Activated CD8-positive, alpha-beta memory T cell treated with anti-CD3 and anti-CD28 coated beads, Interleukin-2, amount 10 ng/mL, durations not matched to agents 7 days and 5 days (primary cell): Measurements from ENCODE around the gene RPL21. TPM values are rescaled to one million over a fixed set of nuclear protein-coding genes. Genes with fewer than 3 reads are reported as not detected.

Experiments used
- ATAC-seq: fragments of 150-1000 bp; cut with Tn5 transposase; one replicate; pipeline ENCODE4 v1.10.0; 2021; ENCODE audit warnings: moderate library complexity
- CTCF ChIA-PET: fragments of 350-600 bp; sonication (Branson Sonifier 250); formaldehyde crosslinking; loops from one replicate; lab custom pipeline; 2021; ENCODE audit warnings: antibody characterized with exemption; lab: Charles Lee
- DNase-seq: peaks from one replicate; pipeline ENCODE4 v3.0.0-alpha.2; 2020
- H3K27ac Mint-ChIP-seq: one replicate; pipeline ENCODE4 v1.8.0; 2021; ENCODE audit warnings: mild to moderate bottlenecking, mixed read lengths
- H3K27me3 Mint-ChIP-seq: one replicate; pipeline ENCODE4 v1.8.0; 2021; ENCODE audit warnings: mixed read lengths
- H3K36me3 Mint-ChIP-seq: one replicate; pipeline ENCODE4 v1.8.0; 2021; ENCODE audit warnings: mild to moderate bottlenecking, mixed read lengths
- H3K4me1 Mint-ChIP-seq: one replicate; pipeline ENCODE4 v1.8.0; 2021; ENCODE audit warnings: mixed read lengths
- H3K4me3 Mint-ChIP-seq: one replicate; pipeline ENCODE4 v1.8.0; 2021; ENCODE audit warnings: mild to moderate bottlenecking, moderate library complexity, mixed read lengths
- H3K9me3 Mint-ChIP-seq: one replicate; pipeline ENCODE4 v1.8.0; 2022; ENCODE audit warnings: low read depth, mixed read lengths
- total RNA-seq, 2 experiments: library from RNA; stranded (reverse); gene quantifications; one replicate each; pipeline ENCODE4 v1.2.3, GENCODE V29; 2021

Gene RPL21
- total RNA-seq, 2 experiments from 2014 or later: 806 to 916 TPM

DNA sequence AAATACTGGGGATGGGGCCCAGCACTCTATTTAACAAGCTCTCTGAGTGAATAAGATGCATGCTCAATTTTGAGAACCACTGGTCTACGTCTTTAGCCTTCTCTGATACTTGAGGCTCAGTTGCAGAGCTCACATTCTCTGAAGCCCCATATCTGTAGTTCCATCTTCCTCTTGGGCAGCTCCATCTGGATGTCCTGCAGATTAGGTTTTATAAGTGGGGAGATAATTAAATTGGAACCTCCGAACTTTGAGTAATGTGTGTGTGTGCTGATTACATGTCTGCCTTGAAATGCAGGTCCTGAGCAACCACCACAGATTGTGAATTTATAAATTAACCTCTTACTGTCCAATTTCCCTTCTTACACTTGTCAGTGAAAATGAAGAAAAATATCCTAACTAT, 12.1 kb downstream of the RPL21 start:
- CTCF ChIA-PET: interaction anchor here (0.7 to 1.6 kb wide), 2 partner anchors 11 to 1987 kb away, joined by 5 read pairs; no protein-coding TSS in a partner anchor
- no peak overlapping the region for H3K4me3 Mint-ChIP-seq
- peaks cover 20% of the 10 kb centered on the region for H3K36me3 Mint-ChIP-seq
- H3K9me3 Mint-ChIP-seq: no peaks in the 10 kb centered on the region
- H3K27ac Mint-ChIP-seq: no peak overlapping the region
- H3K4me1 Mint-ChIP-seq: peaks cover 40% of the 10 kb centered on the region
- DNase-seq (no peak), ATAC-seq (no peak)
- no peaks in the 10 kb centered on the region for H3K27me3 Mint-ChIP-seq

DNA sequence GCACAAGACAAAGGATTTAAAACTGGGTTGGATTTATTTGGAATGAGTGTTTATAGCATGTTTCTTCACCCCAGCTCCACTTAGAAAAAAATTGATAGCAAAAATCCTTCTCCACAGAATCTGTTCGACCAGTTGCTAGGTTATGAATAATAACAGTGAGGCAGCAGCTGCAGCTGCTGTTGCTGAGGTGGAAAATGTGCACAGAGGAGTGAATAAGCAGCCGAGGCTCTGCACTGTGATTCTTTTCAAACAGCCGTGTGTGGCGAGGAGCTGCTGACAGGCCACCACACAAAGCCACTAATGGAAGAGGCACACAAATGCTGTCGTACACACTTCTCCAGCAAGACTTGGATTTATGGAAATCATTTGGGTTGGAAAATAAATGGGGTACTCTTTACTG, 12.8 kb downstream of the RPL21 start:
- H3K4me1 Mint-ChIP-seq: peaks cover 33% of the 10 kb centered on the region
- H3K27ac Mint-ChIP-seq: no peak overlapping the region
- no peaks in the 10 kb centered on the region for H3K9me3 Mint-ChIP-seq
- no peak for ATAC-seq
- no peak overlapping the region for H3K4me3 Mint-ChIP-seq
- peaks cover 13% of the 10 kb centered on the region for H3K36me3 Mint-ChIP-seq
- H3K27me3 Mint-ChIP-seq: no peaks in the 10 kb centered on the region
- CTCF ChIA-PET: no interaction called here
- no peak for DNase-seq

DNA sequence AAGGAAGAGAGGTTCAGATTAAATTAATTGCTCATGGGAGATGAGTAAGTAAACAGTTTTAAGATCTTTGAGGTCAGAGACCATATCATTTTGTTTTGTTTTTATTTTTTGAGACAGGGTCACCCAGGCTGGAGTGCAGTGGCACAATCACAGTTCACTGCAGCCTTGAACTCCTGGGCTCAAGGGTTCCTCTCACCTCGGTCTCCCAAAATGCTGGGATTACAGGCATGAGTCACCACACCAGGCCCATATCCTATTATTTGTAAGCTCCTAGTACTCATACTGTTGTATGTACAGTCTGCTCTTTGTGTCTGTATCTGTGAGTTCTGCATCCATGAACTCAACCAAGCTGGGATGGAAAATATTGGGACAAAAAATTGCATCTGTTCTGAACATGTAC, 13.3 kb downstream of the RPL21 start:
- no peak for DNase-seq
- Mint-ChIP-seq H3K4me3 (no peak overlapping the region), H3K27ac (no peak overlapping the region), H3K9me3 (no peaks in the 10 kb centered on the region), H3K27me3 (no peaks in the 10 kb centered on the region), H3K4me1 (peaks cover 28% of the 10 kb centered on the region), H3K36me3 (peaks cover 9% of the 10 kb centered on the region)
- CTCF ChIA-PET: no interaction called here
- no peak for ATAC-seq

DNA sequence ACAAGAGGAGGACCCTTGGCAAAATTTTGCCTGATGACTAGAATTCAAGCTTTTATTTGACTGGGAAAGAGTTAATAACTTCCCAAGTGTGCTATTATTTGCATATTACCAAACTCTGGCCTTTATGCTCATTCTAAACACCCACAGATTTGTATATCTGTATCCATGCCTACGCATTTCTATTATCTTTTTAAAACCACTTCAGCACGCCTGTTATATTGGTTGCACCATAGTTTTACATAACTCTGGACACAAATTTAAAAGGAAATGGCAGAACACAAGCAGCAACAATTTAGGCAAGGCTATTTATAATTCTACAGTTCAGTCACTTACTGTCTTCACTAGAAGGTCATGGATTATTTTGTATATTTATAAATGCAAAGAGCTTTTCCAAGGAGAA, 15.6 kb downstream of the RPL21 start:
- Mint-ChIP-seq H3K27ac (no peak overlapping the region), H3K36me3 (peaks cover 4% of the 10 kb centered on the region), H3K9me3 (no peaks in the 10 kb centered on the region), H3K4me1 (peaks cover 14% of the 10 kb centered on the region), H3K4me3 (no peak overlapping the region), H3K27me3 (peaks cover 12% of the 10 kb centered on the region)
- no peak for ATAC-seq
- DNase-seq: no peak
- CTCF ChIA-PET: interaction anchor here (1.3 to 1.5 kb wide), 3 partner anchors 10 to 281 kb away, joined by 3 to 5 read pairs (median 3); no protein-coding TSS in a partner anchor

DNA sequence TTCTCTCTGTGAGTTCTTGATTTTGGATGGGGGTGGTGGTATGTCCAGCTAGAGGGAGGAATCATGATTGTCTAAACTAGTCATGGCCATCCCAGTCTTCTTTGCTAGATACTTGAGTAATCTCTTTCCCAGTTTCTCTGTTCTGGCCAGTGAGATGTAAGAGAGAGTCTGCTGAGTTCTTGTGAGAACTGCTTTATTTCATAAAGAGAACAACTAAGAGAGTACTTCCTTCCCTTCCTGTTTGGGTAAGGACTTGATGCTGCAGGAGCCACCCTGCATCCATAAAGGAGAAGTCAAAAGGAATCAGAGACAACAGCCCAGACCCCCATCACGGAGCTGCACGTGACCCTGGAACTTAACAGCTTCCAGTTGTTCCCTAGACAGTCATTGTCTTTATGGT, 16.2 kb downstream of the RPL21 start:
- Mint-ChIP-seq H3K4me3 (no peak overlapping the region), H3K27ac (no peak overlapping the region), H3K4me1 (peaks cover 8% of the 10 kb centered on the region), H3K27me3 (peaks cover 17% of the 10 kb centered on the region), H3K36me3 (peaks cover 3% of the 10 kb centered on the region), H3K9me3 (no peaks in the 10 kb centered on the region)
- CTCF ChIA-PET: interaction anchor here (1.3 to 1.5 kb wide), 3 partner anchors 9 to 282 kb away, joined by 3 to 5 read pairs (median 3); no protein-coding TSS in a partner anchor
- ATAC-seq (no peak), DNase-seq (no peak)

DNA sequence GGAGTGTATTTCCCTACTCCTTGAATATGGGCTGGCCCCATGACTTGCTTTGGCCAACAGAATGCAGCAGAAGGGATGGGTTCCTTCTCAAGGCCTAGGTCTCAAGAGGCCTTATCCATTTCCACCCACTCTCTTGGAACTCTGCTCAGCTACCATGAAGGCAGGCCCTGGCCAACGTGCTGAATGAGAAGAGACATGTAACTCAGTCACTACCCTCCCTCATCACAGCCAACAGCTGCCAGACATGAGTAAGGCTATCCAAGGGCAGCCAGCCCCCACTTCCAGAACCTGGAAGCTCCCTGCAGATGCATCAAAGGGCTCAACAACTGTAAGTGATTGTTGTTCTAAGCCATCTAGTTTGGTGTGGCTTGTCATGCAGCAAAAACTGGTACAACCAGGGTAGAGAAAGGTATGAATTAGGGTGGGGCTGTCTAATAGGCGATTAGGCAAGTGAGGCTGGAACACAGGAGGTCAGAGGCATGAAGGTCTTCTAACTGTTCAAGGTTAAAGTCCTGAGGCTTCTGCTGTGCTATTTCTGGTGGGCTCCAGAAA, 17.8 kb downstream of the RPL21 start:
- Mint-ChIP-seq H3K27ac (no peak overlapping the region), H3K27me3 (peaks cover 28% of the 10 kb centered on the region), H3K4me1 (peaks cover 6% of the 10 kb centered on the region), H3K9me3 (no peaks in the 10 kb centered on the region), H3K36me3 (peaks cover 2% of the 10 kb centered on the region), H3K4me3 (no peak overlapping the region)
- ATAC-seq: no peak
- CTCF ChIA-PET: interaction anchor here (1.7 to 1.8 kb wide), 3 partner anchors 7 to 284 kb away, joined by 8 to 13 read pairs (median 11); no protein-coding TSS in a partner anchor
- DNase-seq: no peak

DNA sequence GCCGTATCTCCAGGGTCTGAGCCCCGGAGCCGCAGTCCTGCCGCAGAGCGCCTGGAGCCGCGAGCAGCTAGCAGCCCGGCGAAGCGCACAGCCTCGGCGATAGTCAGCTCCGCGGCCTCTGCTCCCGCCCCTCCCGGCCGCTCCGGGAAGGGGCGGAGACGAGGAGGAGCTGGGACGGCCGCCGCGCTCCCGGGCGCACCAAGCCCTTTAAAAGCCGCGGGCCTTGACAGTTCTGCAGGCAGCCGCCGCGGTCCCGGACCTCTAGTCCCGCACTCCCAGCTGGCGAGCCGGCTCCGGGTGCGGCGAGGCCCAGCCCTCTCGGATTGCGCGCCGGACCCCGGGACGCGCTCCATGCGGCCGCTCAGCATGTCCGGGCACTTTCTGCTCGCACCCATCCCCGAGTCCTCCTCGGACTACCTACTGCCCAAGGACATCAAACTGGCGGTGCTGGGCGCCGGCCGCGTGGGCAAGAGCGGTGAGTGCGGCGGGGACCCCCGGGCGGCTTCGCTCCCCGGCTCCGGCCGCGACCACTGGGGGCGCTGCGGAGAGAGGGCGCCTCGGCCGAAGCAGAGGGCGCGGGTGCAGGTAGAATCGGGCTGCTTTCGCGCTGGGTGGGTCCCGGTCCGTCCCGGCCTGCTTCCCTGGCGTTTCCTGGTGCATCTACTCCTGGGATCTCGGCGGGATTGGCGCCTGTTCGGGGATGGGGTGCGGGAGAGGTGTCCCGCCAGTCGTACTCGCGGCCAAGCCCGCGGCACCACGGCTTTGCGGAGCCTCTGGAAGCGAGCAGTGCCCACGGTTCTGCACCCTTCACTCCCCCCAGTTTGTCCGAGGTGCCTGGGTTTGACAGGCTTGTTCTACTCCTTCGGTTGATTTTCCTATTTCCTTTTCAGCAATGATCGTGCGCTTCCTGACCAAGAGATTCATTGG, 19.5 kb downstream of the RPL21 start, which contains the start of gene RASL11A:
RASL11A (plus strand) TSS at position 237 of the 927 bp plus-strand sequence; CDS start at position 352, 115 bp downstream.
- Mint-ChIP-seq H3K36me3 (peaks cover 2% of the 10 kb centered on the region), H3K9me3 (no peaks in the 10 kb centered on the region), H3K4me1 (peaks cover 6% of the 10 kb centered on the region), H3K27ac (no peak within 1 kb of the TSS), H3K4me3 (peak within 1 kb of the TSS; percentile 80), H3K27me3 (peaks cover 39% of the 10 kb centered on the region)
- DNase-seq: peak; percentile 73
- CTCF ChIA-PET: interaction anchor here (0.6 to 1.8 kb wide), 22 partner anchors 9 to 324 kb away, joined by 3 to 13 read pairs (median 4); no protein-coding TSS in a partner anchor
- ATAC-seq: peak; percentile 94

DNA sequence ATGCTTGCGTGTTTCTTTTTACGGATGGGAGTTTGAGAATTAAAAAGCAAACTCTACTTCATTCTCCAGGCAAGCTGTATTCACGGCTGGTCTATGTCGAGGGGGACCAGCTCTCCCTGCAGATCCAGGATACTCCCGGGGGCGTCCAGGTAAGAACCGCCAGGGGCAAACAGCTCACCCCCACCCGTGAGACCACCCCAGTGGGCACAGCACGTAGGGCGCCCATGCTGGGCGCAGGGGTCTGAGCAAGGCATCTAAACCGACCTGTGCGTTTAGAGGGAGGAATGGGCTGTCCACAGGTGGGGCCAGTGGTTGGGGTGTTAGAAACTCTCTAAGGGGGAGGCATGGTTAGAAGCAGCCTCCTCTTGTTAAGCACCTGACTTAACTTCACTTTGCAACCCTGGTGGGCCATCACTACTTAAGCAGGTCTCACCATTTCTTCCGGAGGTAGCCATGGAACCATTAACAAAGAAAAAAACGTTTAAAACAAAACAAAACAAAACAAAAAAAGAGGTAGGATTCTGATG, 20.3 kb downstream of the RPL21 start:
- peak overlapping the region; percentile 80 for H3K4me3 Mint-ChIP-seq
- H3K27ac Mint-ChIP-seq: no peak overlapping the region
- H3K9me3 Mint-ChIP-seq: no peaks in the 10 kb centered on the region
- H3K4me1 Mint-ChIP-seq: peaks cover 6% of the 10 kb centered on the region
- no peak for ATAC-seq
- DNase-seq: no peak
- peaks cover 2% of the 10 kb centered on the region for H3K36me3 Mint-ChIP-seq
- H3K27me3 Mint-ChIP-seq: peaks cover 44% of the 10 kb centered on the region
- CTCF ChIA-PET: interaction anchor here (0.7 to 1.6 kb wide), 6 partner anchors 11 to 299 kb away, joined by 3 to 7 read pairs (median 4); no protein-coding TSS in a partner anchor

DNA sequence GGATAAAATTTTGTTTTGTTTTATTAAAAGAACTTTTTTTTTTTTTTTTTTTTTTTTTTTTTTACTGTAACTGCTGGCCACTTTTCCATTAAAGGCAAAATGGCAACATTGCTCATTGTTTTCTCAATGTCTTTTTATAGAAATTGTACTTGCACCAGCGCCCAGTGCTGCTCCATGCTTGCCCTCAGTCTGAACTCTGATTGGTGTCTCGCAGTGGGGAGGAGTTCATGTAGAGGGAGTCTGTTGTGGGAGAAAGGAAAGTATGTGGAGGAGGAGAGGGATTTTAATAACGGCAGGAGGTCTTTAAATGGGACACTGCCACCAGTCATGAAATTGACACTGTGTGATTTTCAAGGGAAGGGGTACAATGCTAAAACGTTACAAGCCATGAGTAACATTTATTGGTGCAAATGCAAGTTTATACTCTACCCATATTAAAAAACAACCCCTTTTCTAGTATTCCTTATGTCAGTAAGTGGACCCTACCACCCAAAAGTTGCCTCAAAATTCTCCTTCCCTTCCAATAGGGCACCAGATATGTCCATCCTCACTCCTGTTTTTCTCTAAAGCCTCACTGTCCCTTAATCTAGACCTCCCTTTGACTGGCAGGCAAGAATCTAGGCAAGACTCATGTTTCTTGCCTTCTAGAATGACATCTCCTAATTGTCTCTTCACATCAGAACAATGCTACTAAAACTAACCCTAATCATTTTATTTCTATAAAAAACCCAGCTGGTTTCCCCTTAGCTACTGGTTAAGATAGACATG, 22.5 kb downstream of the RPL21 start:
- peaks cover 46% of the 10 kb centered on the region for H3K27me3 Mint-ChIP-seq
- H3K4me3 Mint-ChIP-seq: no peak overlapping the region
- ATAC-seq: no peak
- no peak overlapping the region for H3K27ac Mint-ChIP-seq
- H3K36me3 Mint-ChIP-seq: peaks cover 2% of the 10 kb centered on the region
- DNase-seq: no peak
- no peaks in the 10 kb centered on the region for H3K9me3 Mint-ChIP-seq
- peaks cover 6% of the 10 kb centered on the region for H3K4me1 Mint-ChIP-seq
- CTCF ChIA-PET: interaction anchor here (0.7 to 1.8 kb wide), 4 partner anchors 11 to 302 kb away, joined by 3 to 9 read pairs (median 4); no protein-coding TSS in a partner anchor

DNA sequence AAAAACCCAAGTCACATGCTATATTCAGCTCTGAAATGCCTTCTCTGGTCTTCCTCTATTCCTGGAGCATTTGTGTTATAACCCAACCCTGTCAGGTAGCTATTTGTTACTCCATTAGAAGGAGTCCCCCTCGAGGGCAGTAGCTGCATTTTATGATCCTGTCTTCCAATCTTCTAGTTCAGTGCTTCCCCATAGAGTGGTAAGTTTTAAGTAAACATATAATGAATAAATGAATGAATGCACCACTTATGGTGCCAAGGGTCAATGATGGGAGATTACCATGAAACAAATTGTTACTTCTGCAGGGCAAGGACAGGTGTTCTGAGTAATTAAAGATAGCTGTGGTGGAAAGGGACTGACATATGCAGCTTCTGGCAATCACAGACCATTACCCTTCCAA, 23.3 kb downstream of the RPL21 start:
- Mint-ChIP-seq H3K27ac (no peak overlapping the region), H3K9me3 (no peaks in the 10 kb centered on the region), H3K27me3 (peaks cover 46% of the 10 kb centered on the region), H3K4me1 (peaks cover 6% of the 10 kb centered on the region), H3K36me3 (peaks cover 2% of the 10 kb centered on the region), H3K4me3 (no peak overlapping the region)
- CTCF ChIA-PET: interaction anchor here (1.0 to 1.8 kb wide), 4 partner anchors 12 to 290 kb away, joined by 4 to 9 read pairs (median 4); no protein-coding TSS in a partner anchor
- no peak for DNase-seq
- no peak for ATAC-seq

DNA sequence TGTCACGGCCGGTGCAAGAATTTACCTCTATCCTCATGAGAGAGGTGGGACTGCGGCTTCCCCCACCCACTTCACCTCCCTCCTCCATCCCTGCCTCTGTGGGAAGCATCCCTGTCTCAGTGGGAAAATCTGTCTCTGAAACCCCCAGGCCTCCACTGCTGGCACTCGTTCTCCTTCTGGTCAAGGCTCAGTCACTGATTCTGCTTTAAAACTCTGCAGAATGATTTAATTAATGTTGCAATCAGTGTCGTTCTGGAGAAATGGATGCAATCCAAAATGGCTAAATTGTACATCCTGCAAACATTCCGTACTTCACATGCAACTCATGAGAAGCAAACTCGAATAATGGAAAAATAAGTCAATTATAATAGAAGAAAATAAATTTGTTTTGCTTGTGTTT, 24.8 kb downstream of the RPL21 start:
- Mint-ChIP-seq H3K9me3 (no peaks in the 10 kb centered on the region), H3K36me3 (no peaks in the 10 kb centered on the region), H3K27me3 (peaks cover 41% of the 10 kb centered on the region), H3K4me3 (no peak overlapping the region), H3K27ac (no peak overlapping the region), H3K4me1 (peaks cover 3% of the 10 kb centered on the region)
- no peak for DNase-seq
- no peak for ATAC-seq
- CTCF ChIA-PET: no interaction called here

DNA sequence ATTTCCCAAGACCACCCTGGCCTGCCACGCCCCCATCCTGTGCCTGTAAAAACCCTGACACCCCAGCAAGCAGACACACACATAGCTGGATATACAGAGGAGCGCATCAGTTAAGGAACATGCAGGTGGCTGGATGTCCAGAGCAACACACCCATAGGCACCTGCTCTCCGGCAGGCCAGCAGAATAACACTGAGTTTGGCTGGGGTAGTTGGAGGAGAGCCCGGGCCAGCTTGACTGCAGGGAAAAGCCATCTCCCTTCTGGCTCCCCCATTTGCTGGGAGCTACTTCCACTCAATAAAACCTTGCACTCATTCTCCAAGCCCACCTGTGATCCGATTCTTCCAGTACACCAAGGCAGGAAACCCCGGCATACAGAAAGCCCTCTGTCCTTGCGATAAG, 28.1 kb downstream of the RPL21 start:
- CTCF ChIA-PET: interaction anchor here (0.8 kb wide), 1 partner anchor 110 kb away, joined by 4 read pairs; no protein-coding TSS in a partner anchor
- no peak for ATAC-seq
- Mint-ChIP-seq H3K36me3 (no peaks in the 10 kb centered on the region), H3K27me3 (peaks cover 15% of the 10 kb centered on the region), H3K4me1 (no peaks in the 10 kb centered on the region), H3K27ac (no peak overlapping the region), H3K9me3 (no peaks in the 10 kb centered on the region), H3K4me3 (no peak overlapping the region)
- no peak for DNase-seq
